IgD-negative memory B cell (primary cell): ENCODE data around the gene GAS7. TPM values are rescaled to one million over a fixed set of nuclear protein-coding genes. Genes with fewer than 3 reads are reported as not detected.

Experiments
- H3K27ac Mint-ChIP-seq, 3 donors: one replicate each; pipeline ENCODE4 v1.8.0; 2020 to 2022; ENCODE audit warnings: mild to moderate bottlenecking in 3 of 3, mixed read lengths in 3 of 3, moderate library complexity in 1 of 3
- H3K27me3 Mint-ChIP-seq: one replicate; pipeline ENCODE4 v1.8.0; 2021; ENCODE audit warnings: mixed read lengths
- H3K36me3 Mint-ChIP-seq: one replicate; pipeline ENCODE4 v1.8.0; 2020; ENCODE audit warnings: mild to moderate bottlenecking, mixed read lengths
- H3K4me1 Mint-ChIP-seq, 3 donors: one replicate each; pipeline ENCODE4 v1.8.0; 2020 to 2022; ENCODE audit warnings: mixed read lengths in 3 of 3, mild to moderate bottlenecking in 1 of 3
- H3K4me3 Mint-ChIP-seq, 4 donors: one replicate each; pipeline ENCODE4 v1.8.0; 2020 to 2022; ENCODE audit warnings: mild to moderate bottlenecking in 4 of 4, mixed read lengths in 4 of 4, moderate library complexity in 3 of 4
- H3K9me3 Mint-ChIP-seq, 3 donors: one replicate each; pipeline ENCODE4 v1.8.0; 2020 to 2021; ENCODE audit warnings: mixed read lengths in 3 of 3, mild to moderate bottlenecking in 1 of 3
- polyA plus RNA-seq: library from polyadenylated mRNA; unstranded; fragments of 300-500 nt; fragmentation: Illumina TruSeq; gene quantifications from one replicate; pipeline ENCODE4 v1.2.3, GENCODE V29; 2021

Gene GAS7
- polyA plus RNA-seq, 1 donor from 2014 or later = 1.7 TPM

GRCh38 chr17:10215286-10215685 is 16.9 kb upstream of the GAS7 start:
- no peak overlapping the region for H3K27ac Mint-ChIP-seq
- peaks cover 2% of the 10 kb centered on the region for H3K27me3 Mint-ChIP-seq
- no peak overlapping the region for H3K4me3 Mint-ChIP-seq

GRCh38 chr17:10211666-10212065 is 13.3 kb upstream of the GAS7 start:
- Mint-ChIP-seq H3K4me1 (no peaks in the 10 kb centered on the region), H3K27me3 (peaks cover 3% of the 10 kb centered on the region), H3K36me3 (no peaks in the 10 kb centered on the region), H3K9me3 (peaks cover 0 to 3% (median 0%) of the 10 kb centered on the region in 3 donors), H3K27ac (no peak overlapping the region), H3K4me3 (no peak overlapping the region)

More at GRCh38 chr17:10215286-10215685, 16.9 kb upstream of the GAS7 start:
- peaks cover 2 to 6% (median 5%) of the 10 kb centered on the region in 3 donors for H3K9me3 Mint-ChIP-seq
- no peaks in the 10 kb centered on the region for H3K4me1 Mint-ChIP-seq
- no peaks in the 10 kb centered on the region for H3K36me3 Mint-ChIP-seq

GRCh38 chr17:10210151-10210574 is 11.8 kb upstream of the GAS7 start:
- Mint-ChIP-seq H3K27me3 (peaks cover 3% of the 10 kb centered on the region), H3K36me3 (peaks cover 1% of the 10 kb centered on the region), H3K27ac (no peak overlapping the region), H3K4me3 (no peak overlapping the region), H3K4me1 (no peaks in the 10 kb centered on the region), H3K9me3 (peaks cover 0 to 6% (median 0%) of the 10 kb centered on the region in 3 donors)

- Mint-ChIP-seq H3K4me3 (no peak overlapping the region), H3K36me3 (peaks cover 1% of the 10 kb centered on the region), H3K27ac (no peak overlapping the region), H3K9me3 (peaks cover 2 to 9% (median 3%) of the 10 kb centered on the region in 3 donors), H3K4me1 (no peaks in the 10 kb centered on the region), H3K27me3 (peaks cover 3% of the 10 kb centered on the region)
Measured at GRCh38 chr17:10208604-10209193, 10.3 kb upstream of the GAS7 start.

- Mint-ChIP-seq H3K4me3 (no peak overlapping the region), H3K36me3 (peaks cover 1% of the 10 kb centered on the region), H3K9me3 (peaks cover 2 to 9% (median 3%) of the 10 kb centered on the region in 3 donors), H3K27ac (no peak overlapping the region), H3K27me3 (peaks cover 3% of the 10 kb centered on the region), H3K4me1 (no peaks in the 10 kb centered on the region)
Measured at GRCh38 chr17:10207153-10207552, 8.7 kb upstream of the GAS7 start.

- Mint-ChIP-seq H3K4me1 (no peaks in the 10 kb centered on the region), H3K36me3 (peaks cover 1% of the 10 kb centered on the region), H3K27ac (no peak overlapping the region), H3K9me3 (peaks cover 2 to 9% (median 3%) of the 10 kb centered on the region in 3 donors), H3K27me3 (peaks cover 7% of the 10 kb centered on the region), H3K4me3 (no peak overlapping the region)
Measured at GRCh38 chr17:10205549-10206185, 7.3 kb upstream of the GAS7 start.

GRCh38 chr17:10201680-10202079 is 3.3 kb upstream of the GAS7 start:
- peaks cover 23% of the 10 kb centered on the region for H3K27me3 Mint-ChIP-seq
- H3K36me3 Mint-ChIP-seq = peaks cover 1% of the 10 kb centered on the region
- peaks cover 2 to 7% (median 3%) of the 10 kb centered on the region in 3 donors for H3K9me3 Mint-ChIP-seq
- no peak overlapping the region for H3K27ac Mint-ChIP-seq
- H3K4me1 Mint-ChIP-seq = peaks cover 4 to 10% (median 5%) of the 10 kb centered on the region in 3 donors
- H3K4me3 Mint-ChIP-seq = no peak overlapping the region

GRCh38 chr17:10200645-10201044 is 2.2 kb upstream of the GAS7 start:
- peaks cover 25% of the 10 kb centered on the region for H3K27me3 Mint-ChIP-seq
- H3K27ac Mint-ChIP-seq = no peak overlapping the region
- H3K36me3 Mint-ChIP-seq = no peaks in the 10 kb centered on the region
- peaks cover 4 to 10% (median 5%) of the 10 kb centered on the region in 3 donors for H3K4me1 Mint-ChIP-seq
- H3K9me3 Mint-ChIP-seq = peaks cover 2 to 3% (median 3%) of the 10 kb centered on the region in 3 donors
- peak overlapping the region in 1 of 4 donors; percentile 77 for H3K4me3 Mint-ChIP-seq

GRCh38 chr17:10200016-10200415 is 1.6 kb upstream of the GAS7 start:
- Mint-ChIP-seq H3K4me1 (peaks cover 4 to 10% (median 5%) of the 10 kb centered on the region in 3 donors), H3K36me3 (no peaks in the 10 kb centered on the region), H3K27me3 (peaks cover 25% of the 10 kb centered on the region), H3K4me3 (peak overlapping the region in 3 of 4 donors; percentile 0 to 77 (median 40)), H3K9me3 (peaks cover 2 to 3% (median 3%) of the 10 kb centered on the region in 3 donors), H3K27ac (peak overlapping the region in 1 of 3 donors; percentile 46)

- H3K9me3 Mint-ChIP-seq = peaks cover 0 to 12% (median 10%) of the 10 kb centered on the region in 3 donors
- H3K27me3 Mint-ChIP-seq = peaks cover 25% of the 10 kb centered on the region
- peaks cover 4 to 10% (median 5%) of the 10 kb centered on the region in 3 donors for H3K4me1 Mint-ChIP-seq
- peak overlapping the region in 1 of 4 donors; percentile 63 for H3K4me3 Mint-ChIP-seq
- no peak overlapping the region for H3K27ac Mint-ChIP-seq
- no peaks in the 10 kb centered on the region for H3K36me3 Mint-ChIP-seq
Measured at GRCh38 chr17:10197721-10198508, 491 bp downstream of the GAS7 start.

- peaks cover 4 to 10% (median 5%) of the 10 kb centered on the region in 3 donors for H3K4me1 Mint-ChIP-seq
- peaks cover 25% of the 10 kb centered on the region for H3K27me3 Mint-ChIP-seq
- H3K9me3 Mint-ChIP-seq = peaks cover 0 to 12% (median 10%) of the 10 kb centered on the region in 3 donors
- H3K27ac Mint-ChIP-seq = no peak overlapping the region
- no peaks in the 10 kb centered on the region for H3K36me3 Mint-ChIP-seq
- H3K4me3 Mint-ChIP-seq = peak overlapping the region in 1 of 4 donors; percentile 27
Measured at GRCh38 chr17:10197362-10197720, 1.1 kb downstream of the GAS7 start.

GRCh38 chr17:10196941-10197340 is 1.5 kb downstream of the GAS7 start:
- Mint-ChIP-seq H3K9me3 (peaks cover 0 to 12% (median 10%) of the 10 kb centered on the region in 3 donors), H3K27me3 (peaks cover 25% of the 10 kb centered on the region), H3K36me3 (no peaks in the 10 kb centered on the region), H3K4me3 (peak overlapping the region in 1 of 4 donors; percentile 27), H3K27ac (no peak overlapping the region), H3K4me1 (peaks cover 4 to 10% (median 5%) of the 10 kb centered on the region in 3 donors)

GRCh38 chr17:10196384-10196895 is 2.0 kb downstream of the GAS7 start:
- Mint-ChIP-seq H3K4me3 (peak overlapping the region in 1 of 4 donors; percentile 53), H3K27ac (no peak overlapping the region), H3K27me3 (peaks cover 25% of the 10 kb centered on the region), H3K4me1 (peaks cover 4 to 10% (median 5%) of the 10 kb centered on the region in 3 donors), H3K36me3 (no peaks in the 10 kb centered on the region), H3K9me3 (peaks cover 0 to 12% (median 10%) of the 10 kb centered on the region in 3 donors)

GRCh38 chr17:10195090-10195805 is 3.2 kb downstream of the GAS7 start:
- Mint-ChIP-seq H3K27me3 (peaks cover 17% of the 10 kb centered on the region), H3K9me3 (peaks cover 0 to 12% (median 10%) of the 10 kb centered on the region in 3 donors), H3K4me3 (no peak overlapping the region), H3K36me3 (no peaks in the 10 kb centered on the region), H3K27ac (no peak overlapping the region), H3K4me1 (peaks cover 4 to 8% (median 5%) of the 10 kb centered on the region in 3 donors)
